Measurements from ENCODE around the gene CAMKMT.

GRCh38 chr2:44477657-44478414 is 116.1 kb downstream of the CAMKMT start:
- TF ChIP-seq CTCF (IDR thresholded peaks at IDR 0.05) (no peak), POLR2A (IDR thresholded peaks at IDR 0.05) (no peak)
